Esophagus muscularis mucosa (tissue), 4 donors: ENCODE measurements around the gene TFAP2B. TPM values are rescaled to one million over a fixed set of nuclear protein-coding genes. Genes with fewer than 3 reads are reported as not detected.

ENCODE experiments used
- DNase-seq: peaks from one replicate; pipeline ENCODE4 v3.0.0-alpha.2; 2017; ENCODE audit errors: extremely low spot score
- H3K27ac ChIP-seq, 4 donors: fragments of 200-600 bp; sonication (generic); replicated peaks in 1 of 4; 1 replicate in 3 of 4; 2 replicates in 1 of 4; pipeline ENCODE4 v1.5.1; 2016 to 2019; ENCODE audit warnings: mild to moderate bottlenecking in 1 of 4
- H3K27me3 ChIP-seq, 4 donors: fragments of 200-600 bp; sonication (generic); one replicate each; pipeline versions ENCODE4 v1.5.1 to v1.6.0; 2016 to 2019
- H3K36me3 ChIP-seq, 4 donors: fragments of 200-600 bp; sonication (generic); one replicate each; pipeline ENCODE4 v1.5.1; 2016 to 2019
- H3K4me1 ChIP-seq, 4 donors: fragments of 200-600 bp; sonication (generic); one replicate each; pipeline ENCODE4 v1.5.1; 2016 to 2019
- H3K4me3 ChIP-seq, 4 donors: fragments of 200-600 bp; sonication (generic); 1 replicate in 2 of 4; 2 replicates in 2 of 4; pipeline ENCODE4 v1.5.1; 2016 to 2019; ENCODE audit warnings: mild to moderate bottlenecking in 4 of 4, moderate library complexity in 1 of 4
- H3K9me3 ChIP-seq, 4 donors: fragments of 200-600 bp; sonication (generic); 1 replicate in 3 of 4; 2 replicates in 1 of 4; pipeline ENCODE4 v1.5.1; 2016 to 2019
- CTCF ChIP-seq, 3 experiments: fragments of 200-600 bp in 2 of 3; fragments of 450-650 bp in 1 of 3; sonication (generic) in 2 of 3; IDR thresholded peaks; one replicate each; pipeline ENCODE4 v1.5.1; 2017 to 2019; ENCODE audit warnings: antibody characterized with exemption in 3 of 3, mild to moderate bottlenecking in 2 of 3, moderate library complexity in 1 of 3
- EP300 ChIP-seq: sonication (generic); formaldehyde crosslinking; IDR thresholded peaks from one replicate; pipeline ENCODE4 v1.6.1; 2017; ENCODE audit warnings: antibody characterized with exemption
- POLR2A ChIP-seq: fragments of 450-650 bp; IDR thresholded peaks from one replicate; pipeline ENCODE4 v1.6.1; 2017; ENCODE audit warnings: antibody characterized with exemption, moderate library complexity, mild to moderate bottlenecking, low read depth
- POLR2AphosphoS5 ChIP-seq, 2 donors: sonication (generic); formaldehyde crosslinking; IDR thresholded peaks; one replicate each; pipeline ENCODE4 v1.6.1; 2017; ENCODE audit warnings: antibody characterized with exemption in 2 of 2
- WGBS: methylation state at CpG from one replicate; pipeline ENCODE4 v1.1.5; 2018; 5-methylcytosine and 5-hydroxymethylcytosine counted together
- intact Hi-C: fragments of 100-400 bp; cut with DNase I; formaldehyde crosslinking; loops from one replicate; pipeline ENCODE4 v1.15.1; 2023
- total RNA-seq, 4 donors: library from RNA; depleted of rRNA; stranded (reverse); fragments of >200 nt; gene quantifications; one replicate each; pipeline versions ENCODE4 v1.1.0 to v1.2.1, GENCODE V29; 2016

TFAP2B gene
- total RNA-seq, 4 donors from 2014 or later: not detected

DNA sequence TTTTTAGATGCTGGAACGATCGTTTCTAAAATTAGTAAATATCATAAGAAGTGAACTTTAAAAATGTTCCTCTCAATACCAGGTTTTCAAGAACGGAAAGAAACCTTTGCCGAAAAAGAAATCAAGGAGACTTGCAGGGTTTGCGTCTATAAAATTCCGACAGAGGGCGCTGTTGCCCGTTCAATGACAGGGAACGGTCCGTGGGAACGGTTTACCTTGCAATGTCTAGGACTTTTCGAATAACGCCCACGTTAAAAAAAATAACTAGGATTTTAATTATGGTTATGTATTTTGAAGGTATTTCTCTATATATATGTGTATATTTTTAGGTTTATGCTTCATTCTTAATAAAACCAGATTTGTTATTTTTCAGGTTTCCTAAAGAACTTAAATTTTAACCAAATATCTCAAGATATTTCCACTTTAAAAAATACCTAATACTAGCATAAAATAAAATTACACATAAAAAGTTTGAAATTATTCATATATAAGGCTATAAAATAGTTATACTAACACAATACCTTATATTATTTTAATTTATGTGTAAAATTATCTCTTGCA lies 2.5 kb upstream of the TFAP2B start:
- 1% methylated on average over 14 of the region's 14 CpGs for WGBS
- H3K4me1 ChIP-seq: peaks cover 10 to 24% (median 23%) of the 10 kb centered on the region in 4 donors
- H3K36me3 ChIP-seq: no peaks in the 10 kb centered on the region
- peaks cover 0 to 91% (median 35%) of the 10 kb centered on the region in 4 donors for H3K27me3 ChIP-seq
- intact Hi-C loops: loop anchor here (5.0 kb wide), 3 partner anchors 536 to 1206 kb away; no protein-coding TSS in a partner anchor
- H3K27ac ChIP-seq: no peak overlapping the region
- TF ChIP-seq CTCF (IDR thresholded peaks at IDR 0.05) (peak; percentile 71 to 78 (median 72)), POLR2A (no peak), POLR2AphosphoS5 (IDR thresholded peaks at IDR 0.05) (peak in 1 of 2 donors; percentile 41)
- DNase-seq: no peak
- H3K9me3 ChIP-seq: no peaks in the 10 kb centered on the region
- H3K4me3 ChIP-seq: peak overlapping the region; percentile 38 to 53 (median 45)

- H3K4me1 ChIP-seq: peaks cover 10 to 31% (median 25%) of the 10 kb centered on the region in 4 donors
- 18% methylated on average over 15 of the region's 15 CpGs for WGBS
- H3K9me3 ChIP-seq: no peaks in the 10 kb centered on the region
- TF ChIP-seq EP300 (no peak), CTCF (IDR thresholded peaks at IDR 0.05) (no peak), POLR2A (no peak), POLR2AphosphoS5 (IDR thresholded peaks at IDR 0.05) (no peak)
- H3K27me3 ChIP-seq: peaks cover 0 to 97% (median 40%) of the 10 kb centered on the region in 4 donors
- no peak overlapping the region for H3K27ac ChIP-seq
- DNase-seq: no peak
- intact Hi-C loops: loop anchor here (5.0 kb wide), 3 partner anchors 535 to 1205 kb away; no protein-coding TSS in a partner anchor
- H3K36me3 ChIP-seq: no peaks in the 10 kb centered on the region
- no peak overlapping the region for H3K4me3 ChIP-seq
Measured at GRCh38 chr6:50816947-50817645, 1.6 kb upstream of the TFAP2B start.

DNA sequence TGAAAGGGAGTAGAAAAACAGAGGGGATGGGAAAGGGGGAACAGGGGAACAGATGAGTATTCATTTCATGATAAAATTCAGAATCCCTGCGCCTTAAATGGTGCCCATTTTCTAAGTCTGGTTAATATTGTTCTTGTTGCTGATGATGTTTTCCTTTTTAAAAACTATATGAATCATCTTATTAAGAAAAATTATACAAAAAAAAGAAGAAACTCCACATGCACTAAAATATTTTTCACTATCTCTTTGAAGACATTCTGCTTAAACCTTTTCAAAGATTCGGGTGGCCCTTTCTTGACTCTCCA lies 1.1 kb upstream of the TFAP2B start:
- intact Hi-C loops: loop anchor here (5.0 kb wide), 3 partner anchors 535 to 1205 kb away; no protein-coding TSS in a partner anchor
- Histone ChIP-seq H3K9me3 (no peaks in the 10 kb centered on the region), H3K27ac (no peak overlapping the region), H3K36me3 (no peaks in the 10 kb centered on the region), H3K4me3 (no peak overlapping the region), H3K27me3 (peaks cover 0 to 100% (median 45%) of the 10 kb centered on the region in 4 donors), H3K4me1 (peaks cover 10 to 36% (median 25%) of the 10 kb centered on the region in 4 donors)
- WGBS: 33% methylated on average over 2 of the region's 2 CpGs
- no peak for DNase-seq
- TF ChIP-seq POLR2A (no peak), CTCF (IDR thresholded peaks at IDR 0.05) (no peak), POLR2AphosphoS5 (IDR thresholded peaks at IDR 0.05) (no peak), EP300 (no peak)

DNA sequence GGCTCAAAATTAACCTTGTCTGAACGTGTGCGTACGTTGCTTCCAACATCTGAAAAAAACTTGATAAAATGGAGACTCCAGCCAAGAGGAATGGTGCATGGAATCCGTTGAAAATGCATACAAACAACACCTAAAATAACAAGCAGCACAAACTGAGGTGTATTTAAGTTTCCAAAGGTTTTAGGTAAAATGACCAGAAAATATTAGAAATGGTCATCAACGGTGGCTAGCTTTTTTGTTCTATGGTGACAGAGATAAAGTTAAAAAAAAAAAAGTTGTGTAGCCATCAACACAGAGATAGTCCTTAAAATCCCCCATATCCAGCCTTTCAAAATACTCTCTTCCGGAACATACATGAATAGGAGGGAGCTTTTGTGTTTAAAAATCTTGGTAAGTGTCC lies 651 bp upstream of the TFAP2B start:
- DNase-seq: no peak
- WGBS: 26% methylated on average over 6 of the region's 6 CpGs
- Histone ChIP-seq H3K27me3 (peaks cover 0 to 100% (median 48%) of the 10 kb centered on the region in 4 donors), H3K9me3 (no peaks in the 10 kb centered on the region), H3K4me3 (no peak overlapping the region), H3K36me3 (no peaks in the 10 kb centered on the region), H3K27ac (no peak overlapping the region), H3K4me1 (peaks cover 10 to 36% (median 25%) of the 10 kb centered on the region in 4 donors)
- TF ChIP-seq POLR2A (no peak), CTCF (IDR thresholded peaks at IDR 0.05) (no peak), EP300 (no peak), POLR2AphosphoS5 (IDR thresholded peaks at IDR 0.05) (no peak)
- intact Hi-C loops: loop anchor here (5.0 kb wide), 3 partner anchors 534 to 1204 kb away; no protein-coding TSS in a partner anchor
